Measurements from ENCODE around the gene NFS1.

Gene NFS1

DNA sequence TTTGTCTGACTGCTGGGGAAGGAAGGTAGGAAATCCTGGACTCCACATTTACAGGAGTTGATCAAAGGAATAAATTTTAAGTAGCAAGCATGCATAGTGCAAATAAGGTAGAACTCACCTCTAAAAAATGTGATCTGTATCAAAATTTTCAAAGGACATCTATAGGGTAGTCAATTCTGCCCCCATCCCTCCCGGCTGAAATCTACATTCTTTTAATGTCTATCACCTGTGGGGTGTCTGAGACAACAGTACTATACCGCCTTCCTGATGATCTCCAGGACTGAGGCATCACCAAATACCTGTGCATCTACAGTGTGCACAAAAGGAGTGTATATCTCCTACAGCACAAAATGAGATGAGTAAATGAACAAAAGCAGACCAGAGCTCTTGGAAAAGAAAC, 54.3 kb downstream of the NFS1 start:
- no peak for DNase-seq (ENCODE audit: low read depth in 1 of 2, low spot score in 1 of 2)

DNA sequence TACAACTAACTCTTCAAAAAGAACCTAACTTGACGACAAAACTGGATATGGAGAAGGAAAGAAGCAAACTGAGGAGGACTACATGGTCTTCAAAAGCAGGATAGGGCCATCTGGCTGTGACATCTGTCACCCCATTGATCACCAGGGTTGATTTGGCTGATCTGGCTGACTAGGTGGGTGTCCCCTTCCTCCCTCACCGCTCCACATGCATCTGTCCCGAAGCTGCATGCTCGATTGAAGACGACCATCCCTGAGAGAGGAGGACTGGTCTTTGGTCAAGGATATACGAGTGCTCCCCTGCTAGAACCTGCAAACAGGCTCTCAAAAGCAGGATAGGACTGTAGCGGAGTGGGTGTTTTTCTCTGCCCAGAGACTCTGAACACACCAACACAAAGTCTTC, 56.1 kb downstream of the NFS1 start:
- no peak for DNase-seq (ENCODE audit: low read depth in 1 of 2, low spot score in 1 of 2)

DNA sequence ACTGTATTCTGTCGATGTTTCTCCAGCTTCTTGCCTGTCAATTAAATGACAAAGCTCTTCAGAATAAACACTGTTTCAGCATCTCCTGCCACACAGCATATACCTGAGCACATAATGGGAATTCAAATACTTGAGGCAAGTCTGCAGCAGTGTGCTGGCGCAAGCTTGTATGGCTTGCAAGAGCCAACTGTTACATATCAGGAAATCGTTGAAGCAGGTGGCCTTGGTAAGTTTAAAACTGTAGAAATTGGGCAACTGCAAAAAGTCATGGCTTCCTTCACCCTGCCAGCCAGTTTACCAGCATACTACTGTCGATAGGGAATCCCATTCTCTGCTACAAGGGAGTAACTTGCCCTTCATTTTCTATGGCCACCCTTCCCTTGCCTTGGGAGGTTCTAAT, 57.4 kb downstream of the NFS1 start:
- DNase-seq (ENCODE audit: low read depth in 1 of 2, low spot score in 1 of 2) = no peak

DNA sequence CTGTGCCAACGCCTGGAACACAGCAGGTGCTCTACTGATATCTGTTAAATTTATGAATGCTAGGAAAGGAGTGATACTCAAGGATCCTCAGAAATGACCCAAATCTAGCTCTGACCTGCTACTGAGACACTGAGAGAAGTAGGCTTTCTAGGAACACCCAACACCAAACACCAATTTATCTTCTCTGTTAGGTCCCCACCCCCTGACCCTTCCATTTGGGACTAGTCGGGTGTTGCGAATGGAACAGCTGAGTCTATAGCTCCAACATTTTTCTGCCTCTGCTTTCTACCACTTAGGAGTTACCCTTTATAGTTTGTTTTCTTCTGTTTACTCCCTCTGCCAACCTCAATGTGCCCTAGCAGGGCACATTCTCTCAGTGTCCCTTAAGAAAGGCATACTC, 58.4 kb downstream of the NFS1 start:
- DNase-seq (ENCODE audit: low read depth in 1 of 2, low spot score in 1 of 2) = no peak

DNA sequence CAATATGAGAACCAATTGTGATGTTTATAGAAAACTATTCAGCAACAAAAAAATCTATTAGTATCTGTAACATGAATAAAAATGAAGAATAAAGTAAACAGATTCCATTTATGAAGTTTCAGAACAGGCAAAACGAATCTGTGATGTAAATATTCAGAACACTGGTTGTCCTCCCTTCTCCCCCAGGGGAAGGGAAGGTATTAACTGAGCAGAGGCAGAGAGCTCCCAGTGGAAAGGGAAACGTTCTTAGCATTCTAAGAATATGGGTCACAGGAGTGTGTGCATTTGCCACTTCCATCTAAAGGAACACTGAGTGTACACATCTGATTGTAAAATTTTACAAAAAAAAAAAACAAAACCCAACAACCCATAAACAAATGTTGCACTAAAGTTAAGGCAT, 60.4 kb downstream of the NFS1 start:
- no peak for DNase-seq (ENCODE audit: low read depth in 1 of 2, low spot score in 1 of 2)

DNA sequence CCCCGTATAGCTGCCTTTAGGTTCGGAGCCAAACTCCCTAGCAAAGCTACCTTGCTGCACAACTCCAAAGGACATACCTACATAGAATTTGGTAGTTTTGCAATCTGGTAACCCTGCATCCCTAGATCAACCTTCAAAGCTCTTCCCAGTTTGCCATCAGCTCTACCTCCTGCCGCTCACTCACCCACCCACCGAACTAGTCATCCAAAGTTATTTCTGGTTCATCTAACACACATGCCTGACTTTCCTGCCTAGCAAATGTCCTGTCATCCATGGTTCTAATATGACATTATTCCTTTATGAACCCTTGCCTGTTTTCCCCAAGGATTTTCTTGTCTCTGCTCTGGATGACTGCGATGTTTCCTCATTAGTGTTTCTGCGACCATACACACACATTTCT, 61.9 kb downstream of the NFS1 start:
- DNase-seq (ENCODE audit: low read depth in 1 of 2, low spot score in 1 of 2) = no peak

DNA sequence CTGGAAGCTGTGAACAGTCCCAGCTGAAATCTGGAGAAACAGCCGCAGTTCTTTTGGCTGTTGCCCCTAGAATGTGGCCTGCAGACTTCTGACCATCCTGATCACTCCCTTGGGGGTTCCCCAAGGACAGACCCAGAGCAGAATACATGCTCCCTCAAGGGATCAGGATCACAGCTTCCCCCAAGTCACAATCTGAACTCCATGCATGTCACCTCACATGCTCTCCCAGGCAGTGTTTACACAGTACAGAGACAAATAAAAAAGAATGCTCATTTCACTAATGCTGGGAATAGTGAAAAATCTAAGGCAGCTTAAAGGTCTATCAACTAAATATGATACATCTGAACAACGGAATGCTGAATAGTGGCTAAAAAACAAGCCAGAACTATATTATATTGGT, 63.1 kb downstream of the NFS1 start:
- no peak for DNase-seq (ENCODE audit: low read depth in 1 of 2, low spot score in 1 of 2)

DNA sequence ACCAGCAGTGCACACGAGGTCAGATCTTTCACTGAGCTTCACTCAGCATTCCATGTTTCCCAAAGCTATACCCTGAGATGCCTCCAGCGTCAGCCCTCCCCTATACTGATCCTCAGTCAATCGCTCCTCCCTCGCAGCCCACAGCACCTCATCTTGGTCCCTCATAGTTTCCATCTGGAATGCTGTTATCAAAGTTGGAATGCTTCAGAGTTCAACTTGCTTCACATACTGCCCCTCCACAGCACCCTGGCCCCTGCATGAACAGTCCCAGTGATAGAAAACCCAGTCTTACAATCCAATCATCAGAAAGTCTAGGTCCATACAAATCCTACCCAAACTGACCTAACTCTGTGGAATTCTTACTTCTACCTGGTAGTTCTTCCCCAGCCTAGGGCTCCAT, 63.5 kb downstream of the NFS1 start:
- no peak for DNase-seq (ENCODE audit: low read depth in 1 of 2, low spot score in 1 of 2)

DNA sequence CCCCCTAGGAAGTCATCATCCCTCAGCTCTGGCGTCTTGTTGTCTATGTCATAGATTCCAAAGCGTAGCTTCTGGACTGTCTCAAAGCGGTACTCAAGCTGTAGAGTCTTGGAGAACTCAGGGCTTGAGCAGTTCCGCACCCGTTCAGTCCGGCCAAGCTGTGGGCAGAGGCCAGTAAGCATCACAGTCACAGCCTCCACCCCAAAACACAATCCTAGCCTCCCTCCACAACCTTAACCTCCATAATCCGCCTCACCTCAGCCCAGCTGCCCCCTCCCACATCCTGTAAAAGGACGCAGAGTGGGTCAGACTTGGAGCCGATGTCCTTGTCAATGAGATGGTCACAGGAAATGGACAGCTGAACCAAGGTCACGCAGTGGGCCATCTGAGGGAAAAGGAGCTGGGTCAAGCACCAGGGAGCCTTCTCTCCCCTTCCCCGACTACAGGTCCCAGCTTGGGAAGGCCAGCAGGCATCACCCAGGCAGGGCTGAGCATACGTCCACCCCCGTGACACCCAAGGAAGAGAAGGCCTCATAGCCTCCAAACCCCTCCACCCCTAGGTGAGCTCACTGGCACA, 66.5 kb downstream of the NFS1 start:
- DNase-seq (ENCODE audit: low read depth in 1 of 2, low spot score in 1 of 2) = no peak

DNA sequence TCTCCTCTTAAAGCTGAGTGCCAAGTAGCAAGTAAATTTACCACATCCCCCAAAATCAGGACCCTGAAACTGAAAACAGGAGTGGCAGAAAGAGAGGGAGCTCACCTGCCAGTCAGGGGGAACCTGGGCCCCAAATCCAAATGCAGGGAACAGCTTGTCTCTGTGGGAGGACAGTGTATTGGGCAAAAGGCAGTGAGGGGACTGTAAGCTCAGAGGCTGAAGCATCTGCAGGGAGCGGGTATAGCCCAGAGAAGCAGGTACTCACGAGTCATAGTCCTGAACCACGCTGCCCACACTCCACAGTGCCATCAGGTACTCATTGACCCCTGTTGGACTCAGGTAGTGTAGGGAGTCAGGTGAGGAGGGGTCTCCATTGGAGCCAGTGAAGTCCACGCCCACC, 68.5 kb downstream of the NFS1 start:
- no peak for DNase-seq (ENCODE audit: low read depth in 1 of 2, low spot score in 1 of 2)

DNA sequence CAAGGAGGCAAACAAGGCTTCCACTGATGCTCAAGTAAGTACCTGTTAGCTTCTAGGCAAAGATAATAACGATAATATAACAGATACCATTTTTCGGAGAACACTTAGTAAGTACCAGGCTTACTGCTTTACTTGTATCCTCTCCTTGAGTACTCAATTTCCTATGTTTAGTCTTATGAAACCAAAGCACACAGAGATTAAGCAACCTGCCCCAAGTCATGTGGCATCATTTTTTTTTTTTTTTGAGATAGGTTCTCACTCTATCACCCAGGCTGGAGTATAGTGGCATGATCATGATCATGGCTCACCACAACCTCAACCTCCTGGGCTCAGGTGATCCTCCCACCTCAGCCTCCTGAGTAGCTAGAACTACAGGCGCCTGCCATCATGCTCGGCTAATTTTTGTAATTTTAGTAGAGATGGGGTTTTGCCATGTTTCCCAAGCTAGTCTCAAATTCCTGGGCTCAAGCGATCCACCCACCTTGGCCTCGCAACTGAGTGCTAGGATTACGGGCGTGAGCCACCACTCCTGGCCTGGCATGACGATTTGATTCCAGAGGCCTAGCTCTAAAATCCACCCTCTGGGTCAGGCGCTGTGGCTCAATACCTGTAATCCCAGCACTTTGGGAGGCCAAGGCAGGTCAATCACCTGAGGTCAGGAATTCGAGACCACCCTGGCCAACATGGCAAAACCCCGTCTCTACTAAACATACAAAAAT, 69.6 kb downstream of the NFS1 start:
- no peak for DNase-seq (ENCODE audit: low read depth in 1 of 2, low spot score in 1 of 2)

DNA sequence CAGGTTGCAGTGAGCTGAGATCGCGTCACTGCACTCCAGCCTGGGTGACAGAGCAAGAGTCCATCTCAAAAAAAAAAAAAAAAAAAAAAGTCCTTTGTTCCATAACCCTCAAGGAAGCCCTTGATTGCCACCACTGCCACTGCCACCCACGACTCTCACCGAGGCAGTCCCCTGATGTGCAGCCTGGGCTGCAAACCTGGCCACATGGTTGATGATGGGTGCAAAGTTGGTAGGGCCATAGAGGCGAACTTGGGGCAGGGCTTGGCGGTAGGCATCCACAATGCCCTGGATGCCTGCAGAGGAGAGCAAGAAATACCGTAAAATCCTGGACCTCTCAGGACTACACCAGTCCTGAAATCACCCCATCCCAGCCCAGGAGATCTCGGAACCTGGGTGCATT, 72.0 kb downstream of the NFS1 start:
- no peak for DNase-seq (ENCODE audit: low read depth in 1 of 2, low spot score in 1 of 2)

DNA sequence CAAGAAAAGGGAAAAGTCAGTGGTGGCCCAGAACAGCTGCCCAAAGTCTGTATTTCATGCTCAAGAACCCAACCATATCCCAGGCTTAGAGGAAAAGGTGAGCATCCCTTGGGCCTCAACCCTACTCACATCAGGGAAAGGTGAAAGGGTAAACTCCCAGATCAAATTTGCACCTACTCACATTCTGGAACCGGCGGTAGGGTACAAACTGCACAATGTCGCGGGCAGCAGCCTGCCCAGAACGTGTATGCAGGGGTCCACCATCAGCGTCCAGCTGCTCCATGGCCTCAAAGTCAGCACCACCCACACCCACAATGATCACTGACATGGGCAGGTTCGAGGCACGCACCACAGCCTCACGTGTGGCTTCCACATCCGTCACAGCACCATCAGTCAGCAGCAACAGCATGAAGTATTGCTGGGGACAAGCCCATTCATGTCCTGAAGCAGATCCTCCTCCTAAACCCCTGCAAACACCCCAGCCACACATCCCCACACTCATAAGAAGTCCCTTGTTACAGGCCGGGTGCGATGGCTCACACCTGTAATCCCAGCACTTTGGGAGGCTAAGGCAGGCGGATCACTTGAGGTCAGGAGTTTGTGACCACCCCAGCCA, 72.7 kb downstream of the NFS1 start:
- DNase-seq (ENCODE audit: low read depth in 1 of 2, low spot score in 1 of 2) = no peak

DNA sequence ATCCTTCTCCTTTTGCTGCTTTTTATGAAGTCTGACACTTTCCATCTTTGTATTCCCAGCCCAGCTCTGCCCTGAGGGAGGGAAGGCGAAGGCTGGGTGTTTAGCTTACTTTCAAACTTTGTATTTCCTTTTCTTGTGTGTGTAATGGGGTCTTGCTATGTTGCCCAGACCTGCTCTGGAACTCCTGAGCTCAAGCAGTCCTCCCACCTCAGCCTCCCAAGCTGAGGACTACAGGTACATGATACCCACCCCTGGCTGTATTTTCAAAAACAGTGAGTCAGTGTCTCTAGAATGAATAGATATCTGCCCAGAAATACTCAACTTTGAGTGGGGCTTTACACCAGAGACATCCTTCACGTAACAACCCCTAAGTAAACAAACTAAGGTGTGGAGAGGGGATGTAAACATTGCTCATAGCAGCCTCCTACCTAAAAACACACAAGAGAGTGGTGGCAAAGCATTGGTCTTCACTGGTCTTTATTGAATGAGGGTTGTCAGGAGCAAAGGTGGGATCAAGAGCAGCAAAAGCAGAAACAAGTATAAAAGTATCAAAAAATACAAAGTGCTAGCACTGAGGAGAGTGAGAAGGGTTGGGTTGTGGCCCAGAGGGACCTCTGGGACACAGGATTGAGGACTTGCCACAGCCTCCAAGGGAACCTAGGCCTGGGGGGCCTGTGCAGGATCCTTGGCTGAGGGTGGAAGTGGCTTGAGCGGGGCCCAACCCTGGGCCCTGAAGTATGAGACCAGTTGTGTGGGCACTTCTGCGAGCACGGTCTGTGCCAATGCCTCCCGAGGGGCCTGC, 73.4 kb downstream of the NFS1 start:
- no peak for DNase-seq (ENCODE audit: low read depth in 1 of 2, low spot score in 1 of 2)

DNA sequence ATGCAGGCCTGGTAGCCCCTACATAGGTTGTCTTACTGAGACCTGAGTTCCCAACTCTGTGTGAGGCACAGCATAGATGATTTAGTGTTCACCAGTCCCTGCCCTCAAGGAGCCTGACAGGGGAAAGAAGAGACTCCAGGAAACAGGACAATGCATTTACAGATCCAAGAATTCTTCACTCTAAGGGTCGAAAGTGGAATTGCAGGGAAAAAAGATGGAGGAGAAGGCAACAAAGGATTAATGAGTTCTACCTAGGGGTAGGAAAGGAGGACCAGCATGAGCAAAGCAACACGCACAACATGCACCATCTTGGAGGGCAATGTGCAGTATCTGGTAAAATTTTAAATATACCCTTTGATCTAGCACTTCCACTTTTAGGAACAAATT, 77.6 kb downstream of the NFS1 start:
- DNase-seq (ENCODE audit: low read depth in 1 of 2, low spot score in 1 of 2) = no peak

DNA sequence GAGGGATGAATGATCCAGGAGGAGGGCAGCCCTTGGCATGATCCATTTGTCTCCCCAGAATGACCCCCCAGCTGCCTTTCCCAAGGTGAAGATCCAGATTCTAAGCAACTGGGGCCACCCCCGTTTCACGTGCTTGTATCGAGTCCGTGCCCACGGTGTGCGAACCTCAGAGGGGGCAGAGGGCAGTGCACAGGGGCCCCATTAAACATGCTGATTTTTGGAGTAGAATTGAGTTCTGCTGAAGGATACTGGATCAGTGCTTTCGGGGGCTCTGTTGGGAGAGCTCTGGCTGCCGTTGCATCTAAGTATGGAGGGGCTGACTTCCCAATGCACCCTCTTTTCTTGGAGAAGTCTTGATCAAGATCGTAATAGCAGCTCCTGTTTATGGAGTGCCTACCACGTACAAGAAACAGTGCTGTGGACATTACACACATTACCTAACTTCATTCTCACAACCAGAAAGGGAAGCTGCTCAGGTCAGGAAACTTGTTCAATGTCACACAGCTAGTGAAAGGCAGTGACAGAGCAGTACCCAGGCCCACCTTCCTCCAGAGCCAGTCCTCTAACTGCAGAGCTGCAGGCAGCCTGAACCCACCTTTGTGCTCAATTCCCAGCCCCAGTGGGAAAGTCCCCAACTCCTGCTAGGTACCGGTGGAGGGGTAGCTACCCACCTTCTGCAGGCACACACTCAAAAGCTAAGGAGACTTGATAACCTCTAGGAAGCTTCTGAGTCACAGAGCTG, 78.2 kb downstream of the NFS1 start:
- no peak for DNase-seq (ENCODE audit: low read depth in 1 of 2, low spot score in 1 of 2)

DNA sequence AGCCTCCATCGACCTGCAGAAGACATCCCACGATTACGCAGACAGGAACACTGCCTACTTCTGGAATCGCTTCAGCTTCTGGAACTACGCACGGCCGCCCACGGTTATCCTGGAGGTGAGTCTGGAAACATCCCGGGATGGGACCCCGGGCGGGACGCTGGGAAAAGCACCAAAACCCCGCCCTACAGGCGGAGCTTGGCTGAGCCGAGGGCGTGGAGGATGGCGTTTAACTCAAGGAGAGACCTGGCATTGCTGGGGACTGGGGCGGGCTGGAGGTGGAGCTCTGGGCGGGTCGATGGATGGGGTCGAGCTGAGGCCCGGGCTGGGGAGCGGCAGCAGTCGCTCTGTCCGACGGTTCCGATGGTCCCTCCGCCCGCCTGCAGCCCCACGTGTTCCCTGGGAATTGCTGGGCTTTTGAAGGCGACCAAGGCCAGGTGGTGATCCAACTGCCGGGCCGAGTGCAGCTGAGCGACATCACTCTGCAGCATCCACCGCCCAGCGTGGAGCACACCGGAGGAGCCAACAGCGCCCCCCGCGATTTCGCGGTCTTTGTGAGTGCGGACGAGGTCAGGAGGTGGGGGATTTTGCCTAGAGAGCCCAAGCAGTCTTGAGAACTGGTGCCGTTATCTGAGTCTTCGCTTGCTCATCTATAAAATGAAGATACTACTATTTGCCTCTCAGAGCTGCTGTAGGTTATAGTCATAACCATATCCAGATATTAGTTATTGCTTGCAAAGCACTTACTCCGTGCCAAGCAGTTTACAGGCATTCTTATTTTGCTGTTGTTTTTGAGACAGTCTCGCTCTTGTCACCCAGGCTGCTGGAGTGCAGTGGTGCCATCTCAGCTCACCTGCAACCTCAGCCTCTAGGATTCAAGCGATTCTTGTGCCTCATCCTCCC, 79.7 kb downstream of the NFS1 start:
- peak; percentile 48 to 74 for DNase-seq (ENCODE audit: low read depth in 1 of 2, low spot score in 1 of 2)

DNA sequence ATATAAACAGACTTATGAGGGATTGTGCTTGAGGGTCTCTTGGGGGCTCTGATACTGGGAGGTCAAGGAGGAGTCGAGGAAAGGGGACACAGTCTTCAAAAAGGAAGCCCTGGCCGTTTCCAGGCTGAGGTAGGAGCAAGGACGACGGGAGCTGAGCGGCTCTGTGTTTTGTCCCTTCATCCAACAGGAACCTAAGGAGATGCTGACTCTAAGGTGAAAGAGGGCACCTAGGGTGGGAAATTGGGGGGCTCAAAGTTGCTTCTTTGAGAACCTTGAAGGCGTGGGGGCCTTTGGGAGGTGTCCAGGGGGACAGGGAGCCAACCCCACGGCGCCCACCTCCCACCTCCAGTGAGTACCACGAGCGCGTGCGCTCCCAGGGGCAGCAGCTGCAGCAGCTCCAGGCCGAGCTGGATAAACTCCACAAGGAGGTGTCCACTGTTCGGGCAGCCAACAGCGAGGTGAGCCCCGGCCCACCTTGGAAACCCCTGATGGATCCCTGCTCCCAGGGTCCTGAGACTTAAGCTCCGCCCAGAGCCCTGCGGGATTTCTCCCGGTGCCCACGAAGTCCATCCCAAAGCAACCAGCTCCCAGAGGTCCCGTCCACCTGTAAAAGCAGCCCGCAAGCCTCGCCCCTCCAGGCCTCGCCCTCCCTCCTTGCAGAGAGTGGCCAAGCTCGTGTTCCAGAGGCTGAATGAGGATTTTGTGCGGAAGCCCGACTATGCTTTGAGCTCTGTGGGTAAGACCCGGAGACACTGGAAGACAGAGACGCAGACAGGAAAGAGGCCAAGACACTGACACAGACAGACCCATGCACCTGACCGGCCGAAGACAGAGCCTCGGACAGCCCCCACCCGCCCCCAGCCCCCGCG, 80.7 kb downstream of the NFS1 start:
- DNase-seq (ENCODE audit: low read depth in 1 of 2, low spot score in 1 of 2) = no peak

Measured in stimulated activated CD4-positive, alpha-beta T cell treated with anti-CD3 and anti-CD28 coated beads, Interleukin-15, amount 100 ng/mL, for 1 hour (primary cell).